SK-N-SH treated with all-trans-retinoic acid at 6 μM for 48 hours (cell line): ENCODE results near the gene RAB15.

ENCODE experiments used
- ATAC-seq: fragments of 200-7000 bp; cut with Tn5 transposase; 3 replicates; pipeline ENCODE4 v1.9.1; 2020; ENCODE audit warnings: mild to moderate bottlenecking, moderate library complexity
- ARNTL ChIP-seq: fragments of 450-650 bp; formaldehyde crosslinking; IDR thresholded peaks from 2 replicates; pipeline ENCODE4 v1.5.0; 2020; ENCODE audit warnings: low read depth, mild to moderate bottlenecking, moderate library complexity, borderline replicate concordance
- BACH2 ChIP-seq: fragments of 250-450 bp; sonication (Bioruptor Pico); IDR thresholded peaks from 2 replicates; pipeline ENCODE4 v1.9.0; 2021; ENCODE audit warnings: mild to moderate bottlenecking, borderline replicate concordance
- CSDC2 ChIP-seq: fragments of 250-450 bp; sonication (Bioruptor Pico); IDR thresholded peaks from 2 replicates; pipeline ENCODE4 v1.5.0; 2020; ENCODE audit warnings: mild to moderate bottlenecking, moderate library complexity
- CSRNP3 ChIP-seq: fragments of 250-450 bp; sonication (Bioruptor Pico); IDR thresholded peaks from 2 replicates; pipeline ENCODE4 v1.5.1; 2021; ENCODE audit warnings: mild to moderate bottlenecking, moderate library complexity
- ESRRG ChIP-seq: fragments of 250-450 bp; sonication (Bioruptor Pico); IDR thresholded peaks from 2 replicates; pipeline ENCODE4 v1.6.1; 2021; ENCODE audit warnings: mild to moderate bottlenecking
- GLIS3 ChIP-seq: fragments of 250-450 bp; sonication (Bioruptor Pico); IDR thresholded peaks from 2 replicates; pipeline ENCODE4 v1.5.0; 2020; ENCODE audit warnings: mild to moderate bottlenecking, moderate library complexity
- ISL1 ChIP-seq: fragments of 250-450 bp; sonication (Bioruptor Pico); IDR thresholded peaks from 2 replicates; pipeline ENCODE4 v2.1.2; 2022; ENCODE audit warnings: mild to moderate bottlenecking, moderate library complexity
- OSR1 ChIP-seq: fragments of 250-450 bp; sonication (Bioruptor Pico); IDR thresholded peaks from 2 replicates; pipeline ENCODE4 v1.8.0; 2022; ENCODE audit warnings: moderate library complexity, mild to moderate bottlenecking, inconsistent platforms
- PPARA ChIP-seq: fragments of 250-450 bp; sonication (Bioruptor Pico); IDR thresholded peaks from 2 replicates; pipeline ENCODE4 v1.5.0; 2020; ENCODE audit warnings: mild to moderate bottlenecking, borderline replicate concordance
- RARB ChIP-seq: fragments of 250-450 bp; sonication (Bioruptor Pico); IDR thresholded peaks from 2 replicates; pipeline ENCODE4 v1.8.0; 2021; ENCODE audit warnings: mild to moderate bottlenecking, moderate library complexity
- SNAI2 ChIP-seq: fragments of 250-450 bp; sonication (Bioruptor Pico); IDR thresholded peaks from 2 replicates; pipeline ENCODE4 v1.5.0; 2020; ENCODE audit warnings: mild to moderate bottlenecking, moderate library complexity
- TCF4 ChIP-seq: fragments of 250-450 bp; sonication (Bioruptor Pico); IDR thresholded peaks from 2 replicates; pipeline ENCODE4 v1.8.0; 2021; ENCODE audit warnings: mild to moderate bottlenecking, moderate library complexity, borderline replicate concordance
- TOX ChIP-seq: fragments of 250-450 bp; sonication (Bioruptor Pico); IDR thresholded peaks from 2 replicates; pipeline ENCODE4 v1.8.0; 2021; ENCODE audit warnings: mild to moderate bottlenecking, moderate library complexity, borderline replicate concordance
- TSHZ2 ChIP-seq: fragments of 250-450 bp; sonication (Bioruptor Pico); IDR thresholded peaks from 2 replicates; pipeline ENCODE4 v1.5.0; 2020; ENCODE audit warnings: mild to moderate bottlenecking, moderate library complexity
- ZC3H10 ChIP-seq: fragments of 250-450 bp; sonication (Bioruptor Pico); IDR thresholded peaks from 2 replicates; pipeline ENCODE4 v1.5.1; 2021; ENCODE audit warnings: mild to moderate bottlenecking, moderate library complexity
- ZFP3 ChIP-seq: fragments of 250-450 bp; sonication (Bioruptor Pico); IDR thresholded peaks from 2 replicates; pipeline ENCODE4 v1.5.0; 2020; ENCODE audit warnings: mild to moderate bottlenecking, moderate library complexity
- ZFP30 ChIP-seq: fragments of 450-650 bp; formaldehyde crosslinking; IDR thresholded peaks from 2 replicates; pipeline ENCODE4 v1.5.0; 2022; ENCODE audit warnings: mild to moderate bottlenecking, moderate library complexity
- ZNF565 ChIP-seq: fragments of 450-650 bp; formaldehyde crosslinking; conservative IDR thresholded peaks from 2 replicates; pipeline ENCODE4 v1.5.0; 2020; ENCODE audit warnings: low read depth, mild to moderate bottlenecking, moderate library complexity
- ZNF70 ChIP-seq: fragments of 450-650 bp; formaldehyde crosslinking; IDR thresholded peaks from 2 replicates; pipeline ENCODE4 v1.5.0; 2020; ENCODE audit warnings: mild to moderate bottlenecking, moderate library complexity
- ZNF8 ChIP-seq: fragments of 450-650 bp; formaldehyde crosslinking; IDR thresholded peaks from 2 replicates; pipeline ENCODE4 v1.5.0; 2020; ENCODE audit warnings: mild to moderate bottlenecking, moderate library complexity
- TF ChIP-seq, protein P1 (sequence below): fragments of 250-450 bp; sonication (Bioruptor Pico); IDR thresholded peaks from 2 replicates; pipeline ENCODE4 v1.5.1; 2020; ENCODE audit warnings: low read depth, mild to moderate bottlenecking, moderate library complexity
- TF ChIP-seq, protein P2 (sequence below): fragments of 250-450 bp; sonication (Bioruptor Pico); IDR thresholded peaks from 2 replicates; pipeline ENCODE4 v1.8.0; 2020; ENCODE audit warnings: mild to moderate bottlenecking, moderate library complexity, borderline replicate concordance
- TF ChIP-seq, protein P3 (sequence below): fragments of 250-450 bp; sonication (Bioruptor Pico); IDR thresholded peaks from 2 replicates; pipeline ENCODE4 v1.8.0; 2021; ENCODE audit warnings: low read depth, mild to moderate bottlenecking, moderate library complexity, borderline replicate concordance

The RAB15 gene

DNA sequence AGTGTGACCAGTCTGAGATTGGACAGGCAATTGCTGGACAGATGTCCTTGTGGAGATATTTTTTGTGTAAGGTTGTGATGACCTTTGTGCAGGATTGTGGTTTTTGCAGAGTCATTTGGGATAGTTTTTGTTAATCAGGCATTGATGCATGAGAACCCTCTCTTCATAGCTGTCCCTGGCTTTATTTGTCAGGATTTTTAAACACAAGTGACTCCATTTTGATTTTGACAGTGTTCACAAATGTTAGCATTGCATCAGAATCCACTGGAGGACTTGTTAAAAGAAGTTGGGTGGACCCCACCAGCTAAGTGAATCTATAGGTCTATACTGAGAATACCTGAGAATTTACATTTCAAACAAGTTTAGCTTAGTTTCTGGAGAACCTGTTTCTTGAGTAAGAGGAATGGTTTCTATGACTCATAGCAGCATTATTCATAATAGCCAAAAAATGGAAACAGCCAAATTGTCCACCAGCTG is 26.4 kb upstream of the RAB15 start:
- no peak for ATAC-seq
- TF ChIP-seq TSHZ2 (CRISPR knock-in tag), result no peak
- no peak for TF ChIP-seq ZNF70
- TF ChIP-seq ZNF8 (CRISPR knock-in tag), result no peak
- no peak; the same call in 1 of the 2 replicates for TF ChIP-seq ZFP3 (CRISPR knock-in tag)
- no peak for TF ChIP-seq ZFP30
- TF ChIP-seq TCF4 (CRISPR knock-in tag), result no peak
- no peak for TF ChIP-seq OSR1 (CRISPR knock-in tag)
- TF ChIP-seq TOX (CRISPR knock-in tag), result no peak
- TF ChIP-seq ARNTL (CRISPR knock-in tag), result no peak
- TF ChIP-seq CSDC2 (CRISPR knock-in tag), result no peak
- TF ChIP-seq CSRNP3 (CRISPR knock-in tag), result no peak

DNA sequence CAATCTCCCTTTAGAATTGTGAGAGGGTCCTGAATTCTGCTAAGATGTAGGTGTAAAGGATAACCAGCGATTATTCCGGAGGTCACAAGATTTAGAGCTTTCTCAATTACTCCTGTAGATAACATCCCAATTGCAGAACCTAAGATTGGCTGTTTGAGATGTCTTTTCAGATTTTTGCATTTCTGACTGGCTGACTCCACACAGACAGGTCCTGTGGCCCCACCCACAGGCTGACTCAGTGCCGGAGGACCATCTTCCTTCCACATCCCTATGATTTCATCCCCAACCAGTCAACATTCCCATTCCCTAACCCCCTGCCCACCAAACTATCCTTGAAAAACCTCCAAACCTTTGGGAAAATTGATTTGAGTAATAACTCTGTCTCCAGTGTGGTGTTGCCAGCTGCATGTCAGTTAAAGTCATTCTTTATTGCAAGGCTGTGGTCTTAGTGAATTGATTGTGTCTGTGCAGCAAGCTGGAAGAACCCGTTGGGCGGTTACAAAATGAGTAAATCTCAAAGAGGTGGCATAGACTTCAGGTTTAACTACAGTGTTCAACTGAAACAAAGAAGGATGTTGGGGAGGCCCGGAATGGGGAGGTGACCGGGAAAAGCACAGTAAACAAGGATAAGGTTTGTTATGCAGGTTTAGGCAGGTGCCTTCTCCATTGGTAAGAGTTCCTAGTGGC is 25.1 kb upstream of the RAB15 start:
- TF ChIP-seq ESRRG, result no peak
- TF ChIP-seq ZFP30, result no peak
- TF ChIP-seq, protein P1, sequence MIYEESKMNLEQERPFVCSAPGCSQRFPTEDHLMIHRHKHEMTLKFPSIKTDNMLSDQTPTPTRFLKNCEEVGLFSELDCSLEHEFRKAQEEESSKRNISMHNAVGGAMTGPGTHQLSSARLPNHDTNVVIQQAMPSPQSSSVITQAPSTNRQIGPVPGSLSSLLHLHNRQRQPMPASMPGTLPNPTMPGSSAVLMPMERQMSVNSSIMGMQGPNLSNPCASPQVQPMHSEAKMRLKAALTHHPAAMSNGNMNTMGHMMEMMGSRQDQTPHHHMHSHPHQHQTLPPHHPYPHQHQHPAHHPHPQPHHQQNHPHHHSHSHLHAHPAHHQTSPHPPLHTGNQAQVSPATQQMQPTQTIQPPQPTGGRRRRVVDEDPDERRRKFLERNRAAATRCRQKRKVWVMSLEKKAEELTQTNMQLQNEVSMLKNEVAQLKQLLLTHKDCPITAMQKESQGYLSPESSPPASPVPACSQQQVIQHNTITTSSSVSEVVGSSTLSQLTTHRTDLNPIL (CRISPR knock-in tag), result no peak
- no peak for TF ChIP-seq ZC3H10
- no peak for TF ChIP-seq TCF4 (CRISPR knock-in tag)
- TF ChIP-seq CSDC2 (CRISPR knock-in tag), result no peak
- TF ChIP-seq, protein P2, sequence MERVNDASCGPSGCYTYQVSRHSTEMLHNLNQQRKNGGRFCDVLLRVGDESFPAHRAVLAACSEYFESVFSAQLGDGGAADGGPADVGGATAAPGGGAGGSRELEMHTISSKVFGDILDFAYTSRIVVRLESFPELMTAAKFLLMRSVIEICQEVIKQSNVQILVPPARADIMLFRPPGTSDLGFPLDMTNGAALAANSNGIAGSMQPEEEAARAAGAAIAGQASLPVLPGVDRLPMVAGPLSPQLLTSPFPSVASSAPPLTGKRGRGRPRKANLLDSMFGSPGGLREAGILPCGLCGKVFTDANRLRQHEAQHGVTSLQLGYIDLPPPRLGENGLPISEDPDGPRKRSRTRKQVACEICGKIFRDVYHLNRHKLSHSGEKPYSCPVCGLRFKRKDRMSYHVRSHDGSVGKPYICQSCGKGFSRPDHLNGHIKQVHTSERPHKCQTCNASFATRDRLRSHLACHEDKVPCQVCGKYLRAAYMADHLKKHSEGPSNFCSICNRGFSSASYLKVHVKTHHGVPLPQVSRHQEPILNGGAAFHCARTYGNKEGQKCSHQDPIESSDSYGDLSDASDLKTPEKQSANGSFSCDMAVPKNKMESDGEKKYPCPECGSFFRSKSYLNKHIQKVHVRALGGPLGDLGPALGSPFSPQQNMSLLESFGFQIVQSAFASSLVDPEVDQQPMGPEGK (CRISPR knock-in tag), result no peak
- no peak for TF ChIP-seq TOX (CRISPR knock-in tag)
- no peak for TF ChIP-seq CSRNP3 (CRISPR knock-in tag)
- TF ChIP-seq TSHZ2 (CRISPR knock-in tag), result no peak
- TF ChIP-seq RARB (CRISPR knock-in tag), result no peak
- no peak for TF ChIP-seq BACH2 (CRISPR knock-in tag)
- no peak for TF ChIP-seq ZNF8 (CRISPR knock-in tag)
- no peak for TF ChIP-seq ARNTL (CRISPR knock-in tag)
- TF ChIP-seq, protein P3, sequence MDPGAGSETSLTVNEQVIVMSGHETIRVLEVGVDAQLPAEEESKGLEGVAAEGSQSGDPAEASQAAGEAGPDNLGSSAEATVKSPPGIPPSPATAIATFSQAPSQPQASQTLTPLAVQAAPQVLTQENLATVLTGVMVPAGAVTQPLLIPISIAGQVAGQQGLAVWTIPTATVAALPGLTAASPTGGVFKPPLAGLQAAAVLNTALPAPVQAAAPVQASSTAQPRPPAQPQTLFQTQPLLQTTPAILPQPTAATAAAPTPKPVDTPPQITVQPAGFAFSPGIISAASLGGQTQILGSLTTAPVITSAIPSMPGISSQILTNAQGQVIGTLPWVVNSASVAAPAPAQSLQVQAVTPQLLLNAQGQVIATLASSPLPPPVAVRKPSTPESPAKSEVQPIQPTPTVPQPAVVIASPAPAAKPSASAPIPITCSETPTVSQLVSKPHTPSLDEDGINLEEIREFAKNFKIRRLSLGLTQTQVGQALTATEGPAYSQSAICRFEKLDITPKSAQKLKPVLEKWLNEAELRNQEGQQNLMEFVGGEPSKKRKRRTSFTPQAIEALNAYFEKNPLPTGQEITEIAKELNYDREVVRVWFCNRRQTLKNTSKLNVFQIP (CRISPR knock-in tag), result no peak
- no peak for TF ChIP-seq PPARA (CRISPR knock-in tag)
- TF ChIP-seq SNAI2 (CRISPR knock-in tag), result no peak
- TF ChIP-seq ISL1 (CRISPR knock-in tag), result no peak
- TF ChIP-seq GLIS3 (CRISPR knock-in tag), result no peak
- no peak for TF ChIP-seq ZNF565
- ATAC-seq, result no peak
